ENCODE measurements around the gene ZNF648.

ZNF648 gene

DNA sequence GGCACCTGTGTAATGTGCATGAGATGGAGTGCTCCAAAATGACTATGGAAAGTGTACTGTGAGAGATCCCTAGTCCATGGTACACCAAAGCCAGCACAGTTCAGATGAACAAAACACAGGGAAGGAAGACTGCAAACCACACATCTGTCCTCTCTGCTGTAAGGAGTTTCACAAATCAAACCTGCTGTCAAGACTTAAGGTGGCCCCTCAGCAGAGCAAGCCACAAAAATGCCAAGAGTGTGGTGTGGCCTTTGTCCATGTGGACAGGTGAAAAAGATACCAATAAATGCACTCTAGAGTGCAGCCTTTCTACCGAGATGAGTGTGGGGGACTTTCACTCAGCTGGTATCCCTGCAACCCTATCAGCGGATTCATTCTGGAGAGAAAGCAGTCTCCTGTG, 12.9 kb downstream of the ZNF648 start:
- no peak for TF ChIP-seq YY1 (IDR thresholded peaks at IDR 0.05; ENCODE audit: low read depth)
- no peak for TF ChIP-seq RAD21 (IDR thresholded peaks at IDR 0.05; ENCODE audit: low read depth)
- no peak for TF ChIP-seq NFIC (IDR thresholded peaks at IDR 0.05)
- no peak for TF ChIP-seq TCF12 (IDR thresholded peaks at IDR 0.05; ENCODE audit: low read depth)
- TF ChIP-seq, protein P1, sequence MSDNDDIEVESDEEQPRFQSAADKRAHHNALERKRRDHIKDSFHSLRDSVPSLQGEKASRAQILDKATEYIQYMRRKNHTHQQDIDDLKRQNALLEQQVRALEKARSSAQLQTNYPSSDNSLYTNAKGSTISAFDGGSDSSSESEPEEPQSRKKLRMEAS (IDR thresholded peaks at IDR 0.05): no peak
- TF ChIP-seq, protein P2, sequence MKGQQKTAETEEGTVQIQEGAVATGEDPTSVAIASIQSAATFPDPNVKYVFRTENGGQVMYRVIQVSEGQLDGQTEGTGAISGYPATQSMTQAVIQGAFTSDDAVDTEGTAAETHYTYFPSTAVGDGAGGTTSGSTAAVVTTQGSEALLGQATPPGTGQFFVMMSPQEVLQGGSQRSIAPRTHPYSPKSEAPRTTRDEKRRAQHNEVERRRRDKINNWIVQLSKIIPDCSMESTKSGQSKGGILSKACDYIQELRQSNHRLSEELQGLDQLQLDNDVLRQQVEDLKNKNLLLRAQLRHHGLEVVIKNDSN (IDR thresholded peaks at IDR 0.05): no peak
- no peak for TF ChIP-seq EP300 (IDR thresholded peaks at IDR 0.05; ENCODE audit: borderline replicate concordance)
- no peak for TF ChIP-seq EGR1 (IDR thresholded peaks at IDR 0.05)
- TF ChIP-seq, protein P3, sequence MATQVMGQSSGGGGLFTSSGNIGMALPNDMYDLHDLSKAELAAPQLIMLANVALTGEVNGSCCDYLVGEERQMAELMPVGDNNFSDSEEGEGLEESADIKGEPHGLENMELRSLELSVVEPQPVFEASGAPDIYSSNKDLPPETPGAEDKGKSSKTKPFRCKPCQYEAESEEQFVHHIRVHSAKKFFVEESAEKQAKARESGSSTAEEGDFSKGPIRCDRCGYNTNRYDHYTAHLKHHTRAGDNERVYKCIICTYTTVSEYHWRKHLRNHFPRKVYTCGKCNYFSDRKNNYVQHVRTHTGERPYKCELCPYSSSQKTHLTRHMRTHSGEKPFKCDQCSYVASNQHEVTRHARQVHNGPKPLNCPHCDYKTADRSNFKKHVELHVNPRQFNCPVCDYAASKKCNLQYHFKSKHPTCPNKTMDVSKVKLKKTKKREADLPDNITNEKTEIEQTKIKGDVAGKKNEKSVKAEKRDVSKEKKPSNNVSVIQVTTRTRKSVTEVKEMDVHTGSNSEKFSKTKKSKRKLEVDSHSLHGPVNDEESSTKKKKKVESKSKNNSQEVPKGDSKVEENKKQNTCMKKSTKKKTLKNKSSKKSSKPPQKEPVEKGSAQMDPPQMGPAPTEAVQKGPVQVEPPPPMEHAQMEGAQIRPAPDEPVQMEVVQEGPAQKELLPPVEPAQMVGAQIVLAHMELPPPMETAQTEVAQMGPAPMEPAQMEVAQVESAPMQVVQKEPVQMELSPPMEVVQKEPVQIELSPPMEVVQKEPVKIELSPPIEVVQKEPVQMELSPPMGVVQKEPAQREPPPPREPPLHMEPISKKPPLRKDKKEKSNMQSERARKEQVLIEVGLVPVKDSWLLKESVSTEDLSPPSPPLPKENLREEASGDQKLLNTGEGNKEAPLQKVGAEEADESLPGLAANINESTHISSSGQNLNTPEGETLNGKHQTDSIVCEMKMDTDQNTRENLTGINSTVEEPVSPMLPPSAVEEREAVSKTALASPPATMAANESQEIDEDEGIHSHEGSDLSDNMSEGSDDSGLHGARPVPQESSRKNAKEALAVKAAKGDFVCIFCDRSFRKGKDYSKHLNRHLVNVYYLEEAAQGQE (IDR thresholded peaks at IDR 0.05; ENCODE audit: low read depth): no peak

DNA sequence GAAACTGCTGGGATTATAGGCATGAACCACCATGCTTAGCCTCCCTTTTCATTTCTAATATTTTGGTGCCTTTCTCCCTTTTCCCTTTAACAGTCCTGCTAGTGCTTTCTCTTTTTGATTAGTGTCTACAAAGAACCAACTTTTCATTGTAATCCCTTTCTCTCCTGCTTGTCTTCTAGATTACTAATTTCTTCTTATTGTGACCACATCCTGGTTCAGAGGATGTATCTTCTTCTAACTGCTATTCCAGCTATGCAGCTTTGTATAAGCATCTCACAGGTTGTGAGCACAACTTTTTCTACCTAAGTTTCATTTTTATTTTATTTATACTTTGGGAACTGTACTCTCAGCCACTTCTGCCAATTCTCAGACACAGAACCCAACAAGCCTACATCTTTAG, 14.7 kb downstream of the ZNF648 start:
- TF ChIP-seq TEAD4 (IDR thresholded peaks at IDR 0.05) (no peak), NFIC (IDR thresholded peaks at IDR 0.05) (no peak), RAD21 (IDR thresholded peaks at IDR 0.05; ENCODE audit: low read depth) (no peak), FOXM1 (IDR thresholded peaks at IDR 0.05; ENCODE audit: borderline replicate concordance, low read depth) (no peak), CEBPB (IDR thresholded peaks at IDR 0.05) (no peak), EGR1 (IDR thresholded peaks at IDR 0.05) (no peak), TCF12 (IDR thresholded peaks at IDR 0.05; ENCODE audit: low read depth) (no peak), YY1 (IDR thresholded peaks at IDR 0.05; ENCODE audit: low read depth) (no peak), ZBTB7A (IDR thresholded peaks at IDR 0.05; ENCODE audit: low read depth) (no peak)
- TF ChIP-seq, protein P2 (IDR thresholded peaks at IDR 0.05): no peak
- TF ChIP-seq, protein P3 (IDR thresholded peaks at IDR 0.05; ENCODE audit: low read depth): no peak

DNA sequence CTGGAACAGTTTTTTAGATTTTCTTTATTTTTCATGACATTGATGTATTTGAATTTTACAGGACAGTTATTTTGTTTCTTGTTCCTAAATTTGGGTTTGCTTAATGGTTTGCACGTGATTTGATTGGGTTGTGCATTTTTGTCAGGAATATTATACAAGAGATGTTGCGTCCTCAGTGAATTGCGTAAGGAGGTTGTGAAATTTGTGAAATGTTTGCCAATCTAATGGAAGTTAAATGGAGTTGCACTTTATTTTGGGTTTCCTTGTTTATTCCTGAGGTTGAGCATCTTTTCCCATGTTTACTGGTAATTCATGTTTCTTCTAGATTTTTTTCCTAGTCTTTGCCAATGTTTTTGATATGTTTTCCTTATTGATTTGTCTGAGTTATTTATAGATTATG, 19.9 kb downstream of the ZNF648 start:
- no peak for TF ChIP-seq EGR1 (IDR thresholded peaks at IDR 0.05)
- TF ChIP-seq CEBPB (IDR thresholded peaks at IDR 0.05): 0 out of 2 replicates have a peak, but pooled peaks have one; percentile 9
- no peak for TF ChIP-seq EP300 (IDR thresholded peaks at IDR 0.05; ENCODE audit: borderline replicate concordance)

DNA sequence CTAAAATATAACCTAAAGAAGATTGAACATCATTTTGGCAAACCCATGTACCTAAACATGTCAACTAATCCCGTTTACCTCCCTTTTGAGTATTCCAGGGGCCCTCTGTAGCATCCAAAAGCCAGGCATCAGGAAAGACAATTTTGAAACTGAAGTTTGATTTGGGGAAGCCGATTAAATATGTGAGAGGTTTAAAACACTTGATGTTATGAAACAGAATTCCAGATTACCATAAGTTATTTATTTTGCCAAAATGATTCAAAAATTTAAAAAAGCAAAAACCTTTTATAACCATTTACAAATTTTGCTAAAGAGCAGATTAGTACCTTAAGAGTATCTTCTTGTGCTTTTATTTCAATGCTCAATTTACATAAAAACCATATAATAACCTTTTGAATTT, 23.3 kb downstream of the ZNF648 start:
- TF ChIP-seq CREB1 (IDR thresholded peaks at IDR 0.05; ENCODE audit: low read depth): no peak
- no peak for TF ChIP-seq EP300 (IDR thresholded peaks at IDR 0.05; ENCODE audit: borderline replicate concordance)
- TF ChIP-seq, protein P1 (IDR thresholded peaks at IDR 0.05): no peak
- TF ChIP-seq FOXM1 (IDR thresholded peaks at IDR 0.05; ENCODE audit: borderline replicate concordance, low read depth): no peak
- TF ChIP-seq, protein P3 (IDR thresholded peaks at IDR 0.05; ENCODE audit: low read depth): no peak
- TF ChIP-seq ZBTB7A (IDR thresholded peaks at IDR 0.05; ENCODE audit: low read depth): no peak
- TF ChIP-seq TAF1 (IDR thresholded peaks at IDR 0.05; ENCODE audit: low read depth): no peak
- TF ChIP-seq NFIC (IDR thresholded peaks at IDR 0.05): no peak
- no peak for TF ChIP-seq YY1 (IDR thresholded peaks at IDR 0.05; ENCODE audit: low read depth)
- no peak for TF ChIP-seq RAD21 (IDR thresholded peaks at IDR 0.05; ENCODE audit: low read depth)
- no peak for TF ChIP-seq CEBPB (IDR thresholded peaks at IDR 0.05)

DNA sequence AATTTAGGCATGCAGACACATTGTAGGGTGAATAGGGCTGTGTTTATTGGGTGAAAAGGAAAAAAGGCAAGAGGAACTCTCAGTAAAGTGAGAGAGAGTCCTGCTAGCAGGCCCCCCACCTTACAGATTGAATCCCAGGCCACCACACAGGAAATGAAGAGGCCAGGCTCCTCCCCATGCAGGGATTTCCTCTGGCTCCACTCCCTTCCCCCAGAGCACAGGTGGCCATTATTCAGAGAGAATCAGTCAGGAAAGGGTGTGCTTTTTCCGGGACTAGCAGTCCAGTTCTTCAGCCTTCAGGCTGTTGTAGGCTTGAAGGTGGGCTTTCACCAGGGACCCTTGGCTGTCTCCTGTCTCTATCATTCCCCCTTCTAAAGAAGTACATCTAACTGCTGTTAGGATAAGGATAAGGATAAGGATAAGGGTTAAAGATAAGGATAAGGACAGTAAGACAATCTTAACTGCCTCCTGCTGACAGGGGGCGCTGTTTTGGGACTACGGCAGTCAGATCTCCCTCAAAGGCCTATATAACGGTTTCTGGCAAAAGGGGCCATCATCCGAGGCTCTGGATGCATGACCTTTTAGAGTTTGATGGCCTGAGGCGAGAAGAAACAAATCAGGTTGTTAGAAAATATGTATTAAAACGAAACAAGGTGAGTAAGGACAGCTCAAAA, 26.3 kb downstream of the ZNF648 start:
- TF ChIP-seq NFIC (IDR thresholded peaks at IDR 0.05) (no peak), EGR1 (IDR thresholded peaks at IDR 0.05) (no peak), CREB1 (IDR thresholded peaks at IDR 0.05; ENCODE audit: low read depth) (no peak), RAD21 (IDR thresholded peaks at IDR 0.05; ENCODE audit: low read depth) (no peak), CEBPB (IDR thresholded peaks at IDR 0.05) (no peak), YY1 (IDR thresholded peaks at IDR 0.05; ENCODE audit: low read depth) (no peak), TEAD4 (IDR thresholded peaks at IDR 0.05) (no peak), FOXM1 (IDR thresholded peaks at IDR 0.05; ENCODE audit: borderline replicate concordance, low read depth) (no peak), TCF12 (IDR thresholded peaks at IDR 0.05; ENCODE audit: low read depth) (no peak), EP300 (IDR thresholded peaks at IDR 0.05; ENCODE audit: borderline replicate concordance) (no peak), TAF1 (IDR thresholded peaks at IDR 0.05; ENCODE audit: low read depth) (no peak), ZBTB7A (IDR thresholded peaks at IDR 0.05; ENCODE audit: low read depth) (no peak)
- TF ChIP-seq, protein P1 (IDR thresholded peaks at IDR 0.05): no peak
- TF ChIP-seq, protein P2 (IDR thresholded peaks at IDR 0.05): no peak
- TF ChIP-seq, protein P3 (IDR thresholded peaks at IDR 0.05; ENCODE audit: low read depth): no peak
